Inflammatory macrophage (primary cell): ENCODE results near the gene P3H1.
"Not testable (repeated sequence)": the region's sequence is repeated elsewhere in the genome, so short reads cannot be mapped to it uniquely, and the experiment has no call there.

Experiments used
- DNase-seq, 2 donors: peaks; one replicate each; pipeline ENCODE4 v3.0.0-alpha.2; 2020 to 2022

P3H1 gene

GRCh38 chr1:42768172-42768571, 1.3 kb upstream of the P3H1 start:
- no peak for DNase-seq

GRCh38 chr1:42767510-42768000, 727 bp upstream of the P3H1 start:
- DNase-seq: peak; percentile 29 to 52

GRCh38 chr1:42765832-42766740, 742 bp downstream of the P3H1 start:
- DNase-seq: peak; percentile 33 to 46

- DNase-seq: no peak
These were observed 1.6 kb downstream of the P3H1 start for GRCh38 chr1:42765269-42765668.

- DNase-seq: no peak
These were observed 4.6 kb downstream of the P3H1 start for GRCh38 chr1:42762269-42762668.

GRCh38 chr1:42761567-42761966, 5.3 kb downstream of the P3H1 start:
- DNase-seq: no peak

GRCh38 chr1:42759114-42759513, 7.7 kb downstream of the P3H1 start:
- DNase-seq: peak in 1 of 2 donors; percentile 23

- DNase-seq: peak; percentile 22 to 38
These were observed 8.2 kb downstream of the P3H1 start for GRCh38 chr1:42758641-42759040.

- DNase-seq: no peak
These were observed 8.9 kb downstream of the P3H1 start for GRCh38 chr1:42757892-42758275.

- DNase-seq: peak; percentile 75 to 77
These were observed 9.6 kb downstream of the P3H1 start for GRCh38 chr1:42756956-42757891.

- DNase-seq: no peak
These were observed 13.8 kb downstream of the P3H1 start for GRCh38 chr1:42753070-42753469.

GRCh38 chr1:42752284-42752683, 14.5 kb downstream of the P3H1 start:
- no peak for DNase-seq

- DNase-seq: not testable (repeated sequence)
These were observed 15.2 kb downstream of the P3H1 start for GRCh38 chr1:42751511-42752070.

- no peak for DNase-seq
These were observed 16.8 kb downstream of the P3H1 start for GRCh38 chr1:42750041-42750440.

- DNase-seq: peak; percentile 76 to 89
These were observed 18.1 kb downstream of the P3H1 start for GRCh38 chr1:42748461-42749410.

GRCh38 chr1:42748021-42748420, 18.8 kb downstream of the P3H1 start:
- no peak for DNase-seq

GRCh38 chr1:42747125-42747524, 19.7 kb downstream of the P3H1 start:
- peak; percentile 14 to 32 for DNase-seq

- no peak for DNase-seq
These were observed 20.3 kb downstream of the P3H1 start for GRCh38 chr1:42746436-42747105.

- no peak for DNase-seq
These were observed 21.0 kb downstream of the P3H1 start for GRCh38 chr1:42745851-42746250.

- no peak for DNase-seq
These were observed 22.7 kb downstream of the P3H1 start for GRCh38 chr1:42744148-42744413.
